BJ (cell line): ENCODE data around the gene S100A8. TPM values are rescaled to one million over a fixed set of nuclear protein-coding genes. Genes with fewer than 3 reads are reported as not detected.

Experiments
- CTCF ChIA-PET: fragments of 350-600 bp; formaldehyde crosslinking; extraction: SDS; loops from one replicate; lab custom pipeline; 2021; ENCODE audit warnings: antibody characterized with exemption, inconsistent platforms; lab: Yijun Ruan, JAX
- POLR2A ChIA-PET: fragments of 300-600 bp; sonication (Branson Sonifier 250); formaldehyde crosslinking; extraction: SDS; loops from one replicate; lab custom pipeline; 2021; ENCODE audit warnings: antibody characterized with exemption; lab: Charles Lee
- DNase-seq: peaks from one replicate; pipeline ENCODE4 v3.0.0-alpha.2; 2011; ENCODE audit warnings: low read depth
- H3K27me3 ChIP-seq: 2 replicates; pipeline ENCODE4 v1.6.0; 2011; ENCODE audit warnings: low read length; ENCODE audit not compliant: control insufficient read depth, insufficient read depth
- H3K36me3 ChIP-seq: 2 replicates; pipeline ENCODE4 v1.5.1; 2011; ENCODE audit warnings: low read length; ENCODE audit not compliant: control insufficient read depth, insufficient read depth
- H3K4me3 ChIP-seq: 2 replicates; pipeline ENCODE4 v1.5.1; 2011; ENCODE audit warnings: low read depth, mild to moderate bottlenecking, control low read depth, low read length
- polyA plus RNA-seq: library from polyadenylated mRNA; depleted of rRNA; stranded (reverse); fragments of >200 nt; gene quantifications from 2 replicates; pipeline ENCODE4 v1.2.3, GENCODE V29; 2011
- TF ChIP-seq, protein P1 (sequence below): IDR thresholded peaks from 2 replicates; pipeline ENCODE4 v1.5.1; 2011; ENCODE audit warnings: low read depth, mild to moderate bottlenecking, control low read depth, inconsistent platforms, low read length, moderate library complexity; ENCODE audit not compliant: insufficient read depth

The S100A8 gene
- polyA plus RNA-seq, 1 experiment, result not detected

DNA sequence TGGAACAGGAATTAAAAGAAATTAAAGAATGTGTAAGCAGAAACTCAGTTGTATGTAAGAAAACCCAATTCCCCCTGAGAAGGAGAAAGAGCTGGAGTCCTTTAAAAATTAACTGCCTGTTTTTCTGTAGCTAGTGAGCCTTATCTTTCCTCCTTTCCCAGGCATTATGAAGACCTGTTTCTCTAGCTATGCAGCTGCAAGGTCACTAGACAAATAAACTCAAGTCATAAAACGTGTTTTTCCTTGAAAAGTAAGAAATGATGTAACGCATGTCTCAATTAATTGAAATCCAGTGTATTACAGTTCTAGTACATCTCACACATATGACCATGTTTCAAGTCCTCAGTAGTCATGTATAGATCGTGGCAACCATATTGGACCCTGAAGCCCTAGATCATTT, 20.7 kb downstream of the S100A8 start:
- Histone ChIP-seq H3K36me3 (no peaks in the 10 kb centered on the region), H3K4me3 (no peak overlapping the region), H3K27me3 (peaks cover 9% of the 10 kb centered on the region)
- TF ChIP-seq, protein P1, sequence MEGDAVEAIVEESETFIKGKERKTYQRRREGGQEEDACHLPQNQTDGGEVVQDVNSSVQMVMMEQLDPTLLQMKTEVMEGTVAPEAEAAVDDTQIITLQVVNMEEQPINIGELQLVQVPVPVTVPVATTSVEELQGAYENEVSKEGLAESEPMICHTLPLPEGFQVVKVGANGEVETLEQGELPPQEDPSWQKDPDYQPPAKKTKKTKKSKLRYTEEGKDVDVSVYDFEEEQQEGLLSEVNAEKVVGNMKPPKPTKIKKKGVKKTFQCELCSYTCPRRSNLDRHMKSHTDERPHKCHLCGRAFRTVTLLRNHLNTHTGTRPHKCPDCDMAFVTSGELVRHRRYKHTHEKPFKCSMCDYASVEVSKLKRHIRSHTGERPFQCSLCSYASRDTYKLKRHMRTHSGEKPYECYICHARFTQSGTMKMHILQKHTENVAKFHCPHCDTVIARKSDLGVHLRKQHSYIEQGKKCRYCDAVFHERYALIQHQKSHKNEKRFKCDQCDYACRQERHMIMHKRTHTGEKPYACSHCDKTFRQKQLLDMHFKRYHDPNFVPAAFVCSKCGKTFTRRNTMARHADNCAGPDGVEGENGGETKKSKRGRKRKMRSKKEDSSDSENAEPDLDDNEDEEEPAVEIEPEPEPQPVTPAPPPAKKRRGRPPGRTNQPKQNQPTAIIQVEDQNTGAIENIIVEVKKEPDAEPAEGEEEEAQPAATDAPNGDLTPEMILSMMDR, result no peak
- ChIA-PET POLR2A (no interaction called here), CTCF (no interaction called here)
- DNase-seq, result no peak

DNA sequence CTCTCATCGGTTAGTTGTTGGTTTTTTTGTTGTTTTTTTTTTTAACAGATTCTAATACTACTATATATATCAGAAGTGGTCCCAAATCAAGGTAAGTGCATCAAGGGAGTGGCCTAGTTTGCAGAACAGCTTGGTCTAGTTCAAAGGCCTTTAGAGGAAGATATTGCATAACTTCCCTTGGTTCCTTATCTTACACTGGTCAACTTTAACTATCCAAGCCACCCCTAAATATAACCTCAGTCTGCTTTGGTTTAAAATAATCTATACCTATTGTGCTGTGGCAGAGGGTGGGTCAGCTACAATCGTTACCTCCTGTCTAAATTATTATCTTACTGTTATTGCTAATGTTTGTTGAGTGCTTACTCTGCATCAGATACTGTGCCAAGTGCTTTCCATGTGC, 22.4 kb downstream of the S100A8 start:
- POLR2A ChIA-PET, result no interaction called here
- no peak overlapping the region for H3K4me3 ChIP-seq
- TF ChIP-seq, protein P1, result no peak
- H3K27me3 ChIP-seq, result peaks cover 3% of the 10 kb centered on the region
- no peaks in the 10 kb centered on the region for H3K36me3 ChIP-seq
- CTCF ChIA-PET, result no interaction called here
- DNase-seq, result no peak

DNA sequence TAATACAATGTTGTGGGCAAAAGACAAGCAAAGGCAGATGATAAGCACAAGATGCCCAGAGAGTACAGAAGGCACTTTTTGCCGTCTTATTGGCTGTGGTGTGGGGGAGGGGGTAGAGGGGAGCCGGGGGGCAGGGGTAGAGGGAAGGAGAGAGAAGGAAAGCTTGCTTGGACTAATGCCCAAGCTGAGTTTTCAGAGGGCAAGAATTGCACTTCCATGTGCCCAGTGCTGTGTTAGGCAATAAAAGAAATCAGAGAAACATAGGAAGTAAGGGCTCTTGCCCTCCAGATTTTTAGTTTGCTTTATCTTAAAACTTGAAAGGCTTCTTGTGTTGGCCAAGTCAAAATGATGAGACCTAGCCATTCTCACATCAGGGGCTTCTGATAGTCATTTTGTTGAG, 23.8 kb downstream of the S100A8 start:
- ChIA-PET CTCF (interaction anchor here (1.7 kb wide), 1 partner anchor 12 kb away, joined by 4 read pairs; no protein-coding TSS in a partner anchor), POLR2A (no interaction called here)
- DNase-seq, result no peak
- Histone ChIP-seq H3K36me3 (no peaks in the 10 kb centered on the region), H3K4me3 (no peak overlapping the region), H3K27me3 (peaks cover 6% of the 10 kb centered on the region)
- TF ChIP-seq, protein P1, result no peak

DNA sequence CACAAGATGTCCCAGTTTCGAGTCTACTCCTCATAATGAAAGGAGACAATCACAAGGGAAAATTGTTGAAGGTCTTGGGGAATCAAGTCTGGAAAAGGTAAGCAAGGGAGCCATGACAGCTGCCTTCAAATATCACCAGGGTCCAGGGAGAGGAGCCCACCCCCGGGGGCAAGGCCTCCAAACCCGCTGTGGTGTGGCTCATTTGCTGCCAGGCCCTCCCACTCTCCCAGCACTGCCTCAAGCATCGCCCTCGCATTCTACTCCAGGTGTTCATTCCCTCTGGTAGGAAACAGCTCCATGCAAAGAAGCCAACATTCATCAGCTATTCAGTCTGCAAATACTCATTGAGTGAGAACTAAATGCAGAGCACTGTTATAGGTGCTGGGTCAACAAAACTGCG, 24.6 kb downstream of the S100A8 start:
- DNase-seq, result no peak
- ChIA-PET POLR2A (no interaction called here), CTCF (interaction anchor here (1.6 to 1.7 kb wide), 2 partner anchors 11 to 129 kb away, joined by 4 to 5 read pairs; no protein-coding TSS in a partner anchor)
- TF ChIP-seq, protein P1, result no peak
- Histone ChIP-seq H3K4me3 (no peak overlapping the region), H3K27me3 (peaks cover 6% of the 10 kb centered on the region), H3K36me3 (no peaks in the 10 kb centered on the region)

DNA sequence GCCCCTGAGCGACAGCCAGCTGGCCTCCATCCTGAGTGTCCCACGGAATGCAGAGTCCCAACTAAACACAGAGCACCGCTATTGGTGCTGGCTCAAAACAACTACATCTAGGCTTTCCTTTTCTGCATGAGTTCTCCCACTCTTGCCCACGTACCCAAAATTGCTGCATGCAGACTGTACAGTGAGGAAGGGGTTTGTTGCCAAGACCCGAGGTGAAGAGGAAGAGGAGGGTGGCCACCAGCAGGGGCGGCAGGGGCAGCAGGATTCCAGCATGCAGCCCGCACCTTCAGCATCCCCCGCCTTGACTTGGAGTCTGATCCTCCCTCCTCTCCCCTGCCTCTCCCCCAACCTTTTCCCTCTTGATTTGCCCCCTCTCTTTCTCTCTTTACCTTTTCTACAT, 25.2 kb downstream of the S100A8 start:
- CTCF ChIA-PET, result interaction anchor here (1.6 to 1.7 kb wide), 2 partner anchors 10 to 129 kb away, joined by 4 to 5 read pairs; no protein-coding TSS in a partner anchor
- H3K36me3 ChIP-seq, result no peaks in the 10 kb centered on the region
- POLR2A ChIA-PET, result no interaction called here
- peaks cover 6% of the 10 kb centered on the region for H3K27me3 ChIP-seq
- no peak overlapping the region for H3K4me3 ChIP-seq
- TF ChIP-seq, protein P1, result no peak
- DNase-seq, result no peak
